HEK293T (cell line): Measurements from ENCODE around the gene PXMP4.

Experiments
- BHLHE40 ChIP-seq: fragments of 450-650 bp; IDR thresholded peaks from 2 replicates; pipeline ENCODE4 v1.6.1; 2016; ENCODE audit warnings: mild to moderate bottlenecking, moderate library complexity, borderline replicate concordance
- HDGF ChIP-seq: fragments of 450-650 bp; IDR thresholded peaks from 2 replicates; pipeline ENCODE4 v1.6.1; 2017; ENCODE audit warnings: antibody characterized with exemption, borderline replicate concordance
- PKNOX1 ChIP-seq: fragments of 450-650 bp; IDR thresholded peaks from 2 replicates; pipeline ENCODE4 v1.6.1; 2016
- SUZ12 ChIP-seq: fragments of 450-650 bp; IDR thresholded peaks from 2 replicates; pipeline ENCODE4 v1.6.1; 2016; ENCODE audit warnings: mild to moderate bottlenecking

GRCh38 chr20:33731693-33732165 lies 11.6 kb upstream of the PXMP4 start, which contains the start of gene ZNF341:
- TF ChIP-seq SUZ12 = no peak
- no peak for TF ChIP-seq BHLHE40
- no peak for TF ChIP-seq PKNOX1
- no peak for TF ChIP-seq HDGF
